HG03280 (cell line): Measurements from ENCODE around the gene NARF.
"Not testable (repeated sequence)": the region's sequence is repeated elsewhere in the genome, so short reads cannot be mapped to it uniquely, and the experiment has no call there.

Experiments
- ATAC-seq: cut with Tn5 transposase; IDR thresholded peaks from one replicate; pipeline ENCODE4 v1.9.1; 2021; ENCODE audit warnings: mild to moderate bottlenecking, moderate library complexity; ENCODE audit not compliant: unreplicated experiment

The NARF gene

DNA sequence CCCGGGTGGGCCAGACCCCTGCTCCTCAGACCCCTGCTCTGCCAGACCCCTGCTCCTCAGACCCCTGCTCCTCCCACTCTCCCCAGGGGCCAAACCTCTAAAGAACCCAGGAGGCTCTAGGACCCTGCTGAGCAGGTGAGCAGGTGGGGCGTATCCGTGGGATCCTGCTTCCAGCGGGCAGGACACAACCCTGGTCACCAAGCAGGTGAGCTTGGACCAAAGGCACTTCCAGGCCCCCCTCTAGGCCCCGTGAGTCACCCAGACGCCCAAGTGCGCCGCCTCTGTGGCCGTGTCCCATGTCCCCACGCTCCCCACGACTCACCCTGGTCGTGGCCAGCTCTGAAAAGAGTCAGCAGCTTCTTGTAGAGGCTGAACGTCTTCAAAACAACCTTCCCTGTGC, 13.0 kb upstream of the NARF start:
- no peak for ATAC-seq

DNA sequence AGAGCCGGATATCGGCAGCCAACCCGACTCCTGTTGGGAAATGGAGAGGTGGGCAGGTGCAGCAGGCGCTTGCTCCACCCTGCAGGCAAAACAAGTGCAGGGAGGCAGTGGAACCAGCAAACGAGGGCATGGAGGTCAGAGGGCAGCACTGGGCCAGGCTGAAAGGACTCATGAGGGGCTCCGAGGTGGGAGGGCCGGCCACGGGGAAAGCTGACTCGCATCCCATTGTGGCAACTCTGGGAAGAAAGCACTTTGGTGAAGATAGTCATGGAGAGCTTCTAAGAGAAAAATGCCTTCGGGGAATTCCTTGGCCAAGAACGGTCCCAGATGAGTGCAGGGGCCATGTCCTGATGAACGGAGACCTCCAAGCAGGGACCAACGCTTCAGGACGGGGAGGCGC, 12.4 kb upstream of the NARF start:
- ATAC-seq: no peak

DNA sequence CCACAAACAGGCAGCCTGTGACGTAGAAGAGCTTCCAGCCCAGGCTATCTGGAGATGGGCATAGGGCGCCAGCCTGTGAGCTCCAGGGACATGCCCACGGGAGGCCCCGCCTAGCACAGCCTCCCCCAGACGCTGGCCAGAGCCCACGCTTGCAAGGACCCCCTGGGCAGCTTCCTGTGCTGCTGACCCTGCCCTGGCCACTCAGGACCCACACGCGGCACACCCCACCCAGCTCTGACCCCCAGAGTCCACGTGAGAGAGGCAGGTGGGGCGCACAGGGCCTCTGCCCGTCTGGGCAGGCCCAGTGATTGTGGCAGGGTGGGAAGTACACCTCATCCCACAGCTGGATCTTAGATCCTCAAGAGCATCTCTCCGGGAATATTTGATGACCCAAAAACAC, 11.9 kb upstream of the NARF start:
- ATAC-seq: no peak

DNA sequence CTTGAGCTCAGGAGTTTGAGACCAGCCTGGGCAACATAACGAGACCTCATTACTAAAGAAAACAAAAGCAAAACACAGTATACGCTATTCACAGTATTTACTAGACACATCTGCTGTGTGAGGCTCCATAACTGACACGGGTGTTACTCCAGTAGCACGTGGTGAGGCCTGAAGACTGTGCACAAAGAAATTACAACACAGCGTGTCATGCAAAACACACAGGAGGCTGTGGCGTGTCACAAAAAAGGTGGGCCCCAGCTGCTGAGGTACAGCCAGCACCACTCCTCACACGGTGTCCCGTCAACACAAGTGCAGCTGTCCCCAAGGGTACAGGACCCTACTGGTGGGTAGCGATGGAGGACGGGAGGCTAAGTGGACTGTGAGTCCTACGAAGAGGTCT, 10.7 kb upstream of the NARF start:
- no peak for ATAC-seq

DNA sequence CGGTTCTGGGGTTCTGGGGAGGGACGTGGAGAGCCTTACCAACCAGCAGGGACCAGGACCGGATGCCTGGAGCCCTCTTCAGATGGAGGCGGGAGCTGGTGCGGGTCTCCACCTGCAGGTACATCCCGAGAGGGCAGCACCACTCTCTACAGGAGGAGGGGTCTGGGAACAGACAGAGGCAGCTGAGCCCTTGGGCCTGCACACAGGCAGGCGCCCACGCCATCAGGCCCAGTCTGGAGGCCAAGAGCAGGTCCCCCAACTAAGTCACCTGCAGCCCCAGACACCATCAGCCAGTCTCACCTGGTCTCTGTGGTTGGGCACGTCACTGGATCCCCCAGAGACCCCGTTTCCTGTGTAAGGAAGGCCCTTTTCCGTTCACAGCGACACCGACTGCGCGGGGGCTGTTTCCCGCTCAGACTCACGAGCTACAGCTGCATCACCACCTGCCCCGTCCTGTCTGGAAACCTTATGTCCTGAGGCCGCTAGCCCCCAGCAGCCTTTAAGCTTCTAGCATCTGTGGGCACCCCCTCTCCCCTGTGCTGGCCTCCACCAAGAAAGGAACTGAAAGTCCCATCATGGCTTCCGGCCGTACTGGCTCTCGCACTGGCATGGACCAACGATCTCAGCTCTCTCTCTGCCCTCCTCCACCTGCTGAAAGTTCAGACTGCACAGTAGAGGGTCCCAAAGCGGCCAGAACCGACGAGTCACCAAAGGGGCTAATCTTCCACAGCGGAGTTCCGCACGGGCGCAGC, 9.2 kb upstream of the NARF start:
- peak; percentile 58 for ATAC-seq

DNA sequence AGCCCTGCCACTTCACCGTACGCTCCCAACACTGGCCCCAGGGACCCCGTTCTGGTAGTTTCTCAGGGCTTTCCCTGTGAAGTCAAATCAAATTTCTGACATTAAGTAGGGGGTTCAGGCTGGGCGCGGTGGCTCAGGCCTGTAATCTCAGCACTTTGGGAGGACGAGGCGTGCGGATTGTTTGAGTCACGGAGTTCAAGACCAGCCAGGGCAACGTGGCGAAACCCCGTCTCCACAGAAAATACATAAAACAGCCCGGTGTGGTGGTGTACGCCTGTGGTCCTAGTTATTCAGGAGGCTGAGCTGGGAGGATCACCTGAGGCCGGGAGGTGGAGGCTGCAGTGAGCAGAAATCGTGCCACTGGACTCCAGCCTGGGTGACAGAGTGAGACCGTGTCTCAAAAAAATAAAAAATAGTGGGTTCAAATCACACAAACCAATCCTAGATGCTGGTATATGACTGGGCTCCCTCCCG, 8.6 kb upstream of the NARF start:
- no peak for ATAC-seq

DNA sequence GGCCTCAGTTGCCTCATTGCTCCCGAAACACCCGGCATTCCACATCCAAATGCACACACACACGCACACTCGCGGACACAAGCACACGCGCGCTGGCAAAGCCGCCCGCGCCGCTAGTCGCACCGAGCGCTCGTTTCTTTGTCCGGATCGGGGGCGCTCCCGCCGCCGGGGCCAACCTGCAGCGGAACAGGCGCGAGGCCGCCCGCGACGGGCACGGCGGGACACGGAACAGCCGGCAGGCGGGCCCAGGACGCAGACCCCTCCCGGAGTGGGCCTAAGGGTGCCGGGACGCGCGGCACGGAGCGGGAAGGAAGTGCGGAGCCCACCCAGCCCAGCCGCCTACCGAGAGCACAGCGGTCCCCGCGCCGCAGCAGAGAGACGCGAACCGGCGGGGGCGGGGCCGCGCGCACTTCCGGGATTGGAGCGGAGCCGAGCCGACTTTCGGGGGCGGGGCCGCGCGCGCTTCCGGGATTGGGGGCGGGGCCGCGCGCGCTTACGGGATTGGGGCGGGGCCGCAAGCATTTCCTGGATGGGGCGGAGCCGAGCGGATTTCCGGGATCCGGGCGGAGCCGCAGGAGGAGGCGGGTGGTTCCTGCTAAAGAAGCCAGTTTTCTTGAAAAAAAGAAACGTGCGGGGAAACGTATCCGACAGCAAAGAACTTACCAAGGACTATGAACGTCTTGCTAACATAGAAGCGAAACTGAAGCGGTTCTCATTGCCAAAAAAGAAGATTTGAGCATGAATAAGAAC, 8.0 kb upstream of the NARF start, which contains the start of gene CYBC1:
Gene CYBC1 (minus strand): TSS at position 396 of the 750 bp plus-strand sequence. CDS start 1,498 bp downstream, outside the sequence.
- peak; percentile 69 for ATAC-seq

DNA sequence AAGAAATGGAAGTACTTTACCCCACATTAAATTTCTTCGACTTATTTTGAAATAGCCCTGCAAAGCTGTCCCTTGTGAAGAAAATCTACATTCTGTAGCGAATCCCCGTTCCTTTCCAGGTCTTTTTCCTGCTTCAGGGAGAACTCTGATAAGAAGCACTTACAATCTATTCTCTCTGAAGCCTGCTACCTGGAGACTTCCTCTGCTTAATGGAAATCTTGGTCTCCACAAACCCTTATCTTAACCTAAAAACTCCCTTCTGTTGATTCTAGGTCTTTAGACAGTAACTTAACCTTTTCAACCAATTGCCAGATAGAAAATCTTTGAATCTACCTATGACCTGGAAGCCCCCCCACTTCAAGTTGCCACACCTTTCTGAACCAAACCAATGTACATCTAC, 6.4 kb upstream of the NARF start:
- ATAC-seq: no peak

DNA sequence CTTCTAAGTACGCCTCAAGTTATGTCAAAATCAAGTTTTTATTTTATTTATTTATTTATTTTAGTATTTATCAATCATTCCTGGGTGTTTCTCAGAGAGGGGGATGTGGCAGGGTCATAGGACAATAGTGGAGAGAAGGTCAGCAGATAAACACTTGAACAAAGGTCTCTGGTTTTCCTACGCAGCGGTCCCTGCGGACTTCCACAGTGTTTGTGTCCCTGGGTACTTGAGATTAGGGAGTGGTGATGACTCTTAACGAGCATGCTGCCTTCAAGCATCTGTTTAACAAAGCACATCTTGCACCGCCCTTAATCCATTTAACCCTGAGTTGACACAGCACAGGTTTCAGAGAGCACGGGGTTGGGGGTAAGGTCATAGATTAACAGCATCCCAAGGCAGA, 5.4 kb upstream of the NARF start:
- not testable (repeated sequence) for ATAC-seq

DNA sequence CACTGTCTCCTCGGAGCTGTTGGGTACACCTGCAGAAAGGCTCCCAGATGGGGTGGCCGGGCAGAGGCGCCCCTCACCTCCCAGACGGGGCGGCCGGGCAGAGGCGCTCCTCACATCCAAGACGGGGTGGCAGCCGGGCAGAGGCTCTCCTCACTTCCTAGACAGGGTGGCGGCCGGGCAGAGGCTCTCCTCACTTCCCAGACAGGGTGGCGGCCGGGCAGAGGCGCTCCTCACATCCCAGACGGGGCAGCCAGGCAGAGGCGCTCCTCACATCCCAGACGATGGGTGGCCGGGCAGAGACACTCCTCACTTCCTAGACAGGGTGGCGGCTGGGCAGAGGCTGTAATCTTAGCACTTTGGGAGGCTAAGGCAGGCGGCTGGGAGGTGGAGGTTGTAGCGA, 4.8 kb upstream of the NARF start:
- ATAC-seq: not testable (repeated sequence)

DNA sequence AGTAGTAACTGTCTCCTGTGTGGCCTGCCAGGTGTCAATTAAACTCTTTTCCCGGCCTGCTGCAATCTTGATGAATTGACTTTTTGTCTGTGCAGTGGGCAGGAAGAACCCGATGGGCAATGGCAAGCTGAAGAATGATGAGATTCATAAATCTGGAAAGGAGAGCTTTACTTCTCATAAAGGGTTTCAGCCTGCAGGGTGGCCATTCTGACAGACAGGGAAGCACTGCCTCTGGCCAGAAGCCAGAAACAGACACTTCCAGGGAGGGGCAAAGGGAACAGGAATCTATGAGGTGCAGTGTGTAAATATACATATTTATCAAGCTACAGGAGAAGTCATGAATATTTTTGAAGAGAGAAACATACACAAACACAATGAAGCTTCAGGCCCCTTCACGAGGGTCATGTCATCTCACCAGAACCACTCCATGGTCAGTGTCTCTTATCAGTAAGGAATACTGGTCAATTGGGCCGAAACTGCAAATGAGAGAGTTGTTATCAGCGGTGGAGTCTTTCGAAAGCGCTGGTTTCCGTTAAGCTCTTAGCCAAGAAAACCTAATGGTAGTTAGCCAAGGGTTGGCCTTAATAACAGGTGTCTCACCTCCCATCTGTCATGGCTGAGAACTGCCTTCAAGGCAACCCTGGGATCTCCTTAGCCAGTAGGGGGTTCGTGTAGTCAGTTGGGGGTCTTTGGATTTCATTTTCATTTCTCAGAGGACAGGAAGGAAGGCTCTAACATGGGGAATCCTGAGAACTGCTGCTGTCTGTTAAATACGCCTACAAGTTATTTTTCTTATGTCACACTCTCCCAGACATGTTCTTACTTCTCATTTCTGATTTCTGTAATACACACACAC, 1.2 kb upstream of the NARF start:
- no peak for ATAC-seq

DNA sequence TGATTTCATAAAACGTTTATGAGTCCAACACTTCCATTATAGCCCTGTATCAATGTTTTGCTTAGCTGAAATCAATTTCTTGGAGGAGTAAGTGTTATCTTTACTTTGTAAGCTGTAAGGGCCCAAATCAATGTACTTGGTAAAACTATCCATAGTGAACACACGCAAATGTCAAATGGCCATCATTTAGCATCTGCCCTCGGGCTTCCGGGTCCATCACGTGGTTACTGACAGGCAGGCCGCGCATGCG, 687 bp upstream of the NARF start:
- no peak for ATAC-seq

DNA sequence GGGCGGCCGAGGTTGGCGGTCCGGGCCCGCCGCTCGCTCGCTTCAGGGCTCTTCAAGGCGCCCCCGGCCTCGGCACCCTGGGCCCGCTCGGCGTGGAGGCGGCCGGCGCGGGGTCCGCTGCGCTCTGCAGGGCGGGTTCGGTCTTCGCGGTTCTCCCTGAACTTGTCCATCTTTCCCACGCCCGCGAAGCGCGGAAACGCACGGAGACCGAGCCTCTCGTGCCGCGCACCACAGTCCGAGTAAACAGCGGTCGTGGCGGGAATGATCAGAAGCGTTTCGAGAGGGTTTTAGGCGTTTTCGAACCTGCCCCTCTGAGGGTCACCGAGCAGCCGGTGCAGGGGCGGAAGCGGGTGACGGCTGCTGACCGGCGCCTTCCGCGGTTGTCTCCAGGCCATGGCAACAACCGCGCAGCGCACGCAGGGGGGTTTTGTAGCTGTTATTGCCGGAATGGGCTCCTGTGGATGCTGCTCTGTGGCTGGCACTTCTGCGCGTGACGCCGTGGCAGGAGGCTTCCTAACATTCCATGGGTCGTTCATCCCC, 414 bp downstream of the NARF start:
- ATAC-seq: peak; percentile 0

DNA sequence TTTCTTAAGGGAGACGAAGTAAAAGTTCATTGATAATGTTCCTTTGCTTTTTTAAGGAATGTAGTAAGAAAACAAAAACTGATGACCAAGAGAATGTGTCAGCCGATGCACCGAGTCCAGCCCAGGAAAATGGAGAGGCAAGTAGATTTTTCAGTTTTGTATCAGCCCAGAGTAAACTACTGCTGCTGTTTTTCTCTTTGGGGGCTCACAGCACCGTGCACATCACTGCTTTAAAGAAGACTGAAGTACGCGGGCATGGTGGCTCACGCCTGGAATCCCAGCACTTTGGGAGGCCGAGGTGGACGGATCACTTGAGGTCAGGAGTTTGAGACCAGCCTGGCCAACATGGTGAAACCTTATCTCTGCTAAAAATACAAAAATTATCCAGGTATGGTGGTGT, 1.4 kb downstream of the NARF start:
- ATAC-seq: not testable (repeated sequence)

DNA sequence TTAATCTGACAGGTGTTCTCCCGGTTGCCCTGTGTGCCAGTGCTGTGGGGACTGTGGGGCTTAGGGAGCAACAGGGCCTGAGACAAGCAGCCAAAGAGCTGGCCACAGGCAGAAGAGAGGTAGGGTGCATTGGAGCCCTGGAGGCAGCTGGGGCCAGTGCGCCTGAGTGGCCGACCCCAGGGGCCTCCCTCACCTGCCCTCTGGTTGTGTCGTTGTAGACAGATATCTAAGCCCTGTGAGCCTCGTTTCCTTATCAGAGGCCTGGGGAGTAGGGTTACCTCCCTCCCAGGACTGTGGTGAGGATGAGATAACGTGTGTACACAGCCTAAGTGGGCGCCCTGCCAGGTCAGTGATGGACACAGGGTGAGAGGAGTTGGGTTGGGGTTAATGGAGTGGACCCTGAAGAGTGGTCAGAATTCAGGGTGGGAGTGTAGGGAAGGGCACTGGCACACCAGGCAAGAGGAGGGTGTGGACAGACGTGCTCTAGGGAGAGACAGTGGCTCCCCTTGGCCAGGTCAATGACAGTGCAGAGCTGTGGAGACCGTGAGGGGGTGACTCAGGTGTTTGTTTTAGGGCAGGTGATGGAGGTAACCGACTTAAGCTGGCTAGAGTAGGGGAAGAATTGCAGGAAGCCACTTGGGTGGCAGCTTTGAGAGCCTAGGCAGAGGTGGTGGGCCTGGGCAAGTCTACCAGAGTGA, 3.4 kb downstream of the NARF start:
- ATAC-seq: no peak

DNA sequence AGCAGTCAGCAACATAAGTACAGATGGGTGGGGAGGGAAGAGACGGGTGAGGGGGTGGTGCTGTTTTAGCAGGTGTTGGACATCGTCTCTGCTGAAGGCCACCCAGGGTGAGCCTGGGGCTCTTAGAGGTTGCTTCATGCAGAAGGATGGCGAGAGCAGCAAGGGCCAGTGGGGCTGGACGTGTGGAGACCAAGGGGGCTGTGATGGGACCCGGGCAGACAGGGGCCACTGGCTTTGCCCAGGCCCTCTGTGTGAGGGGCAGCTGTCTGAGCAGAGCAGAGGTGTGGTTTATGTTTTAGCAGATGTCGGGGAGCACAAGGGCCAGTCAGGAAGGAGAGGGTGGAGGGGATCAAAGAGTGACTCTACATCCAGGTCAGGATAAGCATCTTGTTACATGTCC, 4.8 kb downstream of the NARF start:
- no peak for ATAC-seq

DNA sequence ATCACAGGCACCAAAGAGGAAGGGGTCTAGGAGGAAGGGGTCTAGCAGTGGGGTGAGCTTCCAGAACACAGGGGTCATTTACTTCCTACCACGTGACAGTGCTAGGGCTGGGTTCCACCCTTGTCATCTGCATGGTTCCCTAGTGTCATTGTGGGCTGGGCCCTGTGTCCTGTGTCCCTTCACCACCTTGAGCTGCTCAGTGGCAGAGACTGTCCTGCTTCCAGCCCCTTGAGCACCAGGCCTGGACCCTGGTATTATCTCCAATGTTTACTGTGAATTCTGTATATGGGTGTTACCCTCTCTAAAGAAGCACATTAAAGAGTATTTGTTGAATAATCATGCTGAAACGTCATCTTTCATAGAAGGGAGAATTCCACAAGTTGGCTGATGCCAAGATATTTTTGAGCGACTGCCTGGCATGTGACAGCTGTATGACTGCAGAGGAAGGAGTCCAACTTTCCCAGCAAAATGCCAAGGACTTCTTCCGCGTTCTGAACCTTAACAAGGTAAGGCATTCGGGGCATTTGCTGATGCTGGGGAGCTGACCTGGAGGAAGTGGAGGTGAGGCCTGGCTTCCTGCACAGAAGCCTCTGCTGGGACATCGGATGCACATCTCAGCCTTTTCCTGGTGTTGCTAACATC, 5.5 kb downstream of the NARF start:
- no peak for ATAC-seq

DNA sequence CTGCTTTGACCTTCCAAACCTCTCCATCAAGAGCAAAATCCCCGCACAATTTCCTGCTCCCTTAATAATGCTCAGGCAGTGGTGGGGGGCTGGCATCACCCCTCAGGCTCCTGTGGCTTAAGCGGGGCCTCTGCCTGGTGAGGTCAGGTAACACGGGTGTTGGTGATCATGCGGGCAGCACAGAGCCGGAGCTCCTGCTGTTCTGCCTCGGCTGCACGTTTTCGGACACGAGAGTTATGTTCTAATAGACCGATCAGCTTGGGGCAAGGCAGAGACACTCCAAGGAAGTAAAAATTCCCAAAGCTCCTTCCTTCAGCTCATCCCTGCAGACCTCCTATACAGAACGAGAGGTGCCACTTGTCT, 6.0 kb downstream of the NARF start:
- no peak for ATAC-seq

DNA sequence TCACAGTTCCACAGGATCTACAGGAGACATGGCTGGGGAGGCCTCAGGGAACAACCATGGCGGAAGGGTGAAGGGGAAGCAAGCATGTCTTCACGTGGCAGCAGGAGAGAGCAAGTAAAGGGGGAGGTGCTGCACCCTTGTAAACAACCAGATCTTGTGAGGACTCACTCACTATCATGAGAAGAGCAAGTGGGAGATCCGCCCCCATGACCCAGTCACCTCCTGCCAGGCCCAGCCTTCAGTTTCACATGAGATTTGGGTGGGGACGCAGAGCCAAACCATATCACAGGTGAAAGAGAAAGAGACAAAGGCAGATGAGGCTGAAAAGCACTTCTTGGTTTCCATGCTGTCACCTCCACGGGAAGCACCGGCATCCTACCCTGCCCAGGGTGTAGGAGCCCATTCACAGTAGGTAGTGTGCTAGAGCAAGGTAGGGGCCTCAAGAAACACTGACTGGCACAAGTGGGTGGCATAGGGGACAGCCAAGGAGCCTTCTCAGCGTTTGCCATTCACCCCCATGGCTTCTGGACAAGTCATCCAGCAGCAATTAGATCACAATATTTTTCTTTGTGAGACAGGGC, 6.6 kb downstream of the NARF start:
- no peak for ATAC-seq

DNA sequence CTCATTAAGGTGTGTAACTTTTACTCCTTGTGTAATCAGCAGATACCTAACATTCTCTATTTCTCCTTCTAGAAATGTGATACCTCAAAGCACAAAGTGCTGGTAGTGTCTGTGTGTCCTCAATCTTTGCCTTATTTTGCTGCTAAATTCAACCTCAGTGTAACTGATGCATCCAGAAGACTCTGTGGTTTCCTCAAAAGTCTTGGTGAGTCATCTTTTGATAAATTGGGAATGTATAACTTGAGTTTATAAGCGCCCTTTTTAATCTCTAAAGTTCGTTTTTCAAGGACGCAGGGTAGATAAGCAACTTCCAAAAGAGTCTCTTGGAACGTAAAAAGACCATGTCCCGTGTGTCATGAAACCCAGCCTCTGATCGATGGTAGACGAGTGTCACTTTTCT, 10.2 kb downstream of the NARF start:
- no peak for ATAC-seq
